ENCODE measurements around the gene FRYL. TPM values are rescaled to one million over a fixed set of nuclear protein-coding genes. Genes with fewer than 3 reads are reported as not detected.

FRYL gene
- total RNA-seq, 1 experiment from 2014 or later, result 29.9 TPM

- Histone ChIP-seq H3K4me3 (ENCODE audit: low read length) (no peak overlapping the region), H3K9me2 (replicated peaks; ENCODE audit: low read length) (no peaks in the 10 kb centered on the region), H3K9ac (ENCODE audit: low read length) (no peak overlapping the region), H3K4me1 (ENCODE audit: insufficient read depth, low read length) (peaks cover 20% of the 10 kb centered on the region), H4K20me1 (ENCODE audit: low read length) (no peaks in the 10 kb centered on the region), H2AFZ (ENCODE audit: low read length) (no peak overlapping the region), H3K36me3 (ENCODE audit: low read depth, low read length) (no peaks in the 10 kb centered on the region), H3K27ac (ENCODE audit: low read length) (no peak overlapping the region), H3K79me2 (ENCODE audit: low read length) (0 out of 2 replicates have a peak, but pooled peaks cover 10% of the 10 kb centered on the region), H3K9me3 (ENCODE audit: low read length) (no peaks in the 10 kb centered on the region), H3K27me3 (ENCODE audit: low read length) (no peaks in the 10 kb centered on the region), H3K4me2 (ENCODE audit: low read length) (no peak overlapping the region), H3F3A (ENCODE audit: low read length, unreplicated experiment) (no peaks in the 10 kb centered on the region)
- DNase-seq, result no peak
- no peak for ATAC-seq
- intact Hi-C loops (cut with micrococcal nuclease), result no loop called here
- ChIA-PET CTCF (no interaction called here), POLR2A (ENCODE audit: unreplicated experiment) (no interaction called here)
- no peak for TF ChIP-seq CTCF (conservative IDR thresholded peaks at IDR 0.05; ENCODE audit: low read depth, low read length)
- BruUV-seq (replicated peaks), result TSS peak; percentile 10
Observed at GRCh38 chr4:48633657-48634056, 146.4 kb downstream of the FRYL start.

- no peak overlapping the region for H2AFZ ChIP-seq (ENCODE audit: low read length)
- ChIA-PET POLR2A (ENCODE audit: unreplicated experiment) (no interaction called here), CTCF (no interaction called here)
- no peaks in the 10 kb centered on the region for H3K9me2 ChIP-seq (replicated peaks; ENCODE audit: low read length)
- intact Hi-C loops (cut with micrococcal nuclease), result no loop called here
- no peaks in the 10 kb centered on the region for H3F3A ChIP-seq (ENCODE audit: low read length, unreplicated experiment)
- no peaks in the 10 kb centered on the region for H3K4me1 ChIP-seq (ENCODE audit: insufficient read depth, low read length)
- H3K36me3 ChIP-seq (ENCODE audit: low read depth, low read length), result no peaks in the 10 kb centered on the region
- no peaks in the 10 kb centered on the region for H3K9me3 ChIP-seq (ENCODE audit: low read length)
- no peak overlapping the region for H3K9ac ChIP-seq (ENCODE audit: low read length)
- BruUV-seq (replicated peaks), result no TSS peak
- ATAC-seq (no peak), DNase-seq (no peak)
- H3K27me3 ChIP-seq (ENCODE audit: low read length), result no peaks in the 10 kb centered on the region
- H3K79me2 ChIP-seq (ENCODE audit: low read length), result no peaks in the 10 kb centered on the region
- TF ChIP-seq EZH2phosphoT487 (IDR thresholded peaks at IDR 0.05; ENCODE audit: borderline replicate concordance, low read length), result no peak
- TF ChIP-seq EZH2 (IDR thresholded peaks at IDR 0.05; ENCODE audit: low read length, unreplicated experiment), result no peak
- no peak for TF ChIP-seq CTCF (conservative IDR thresholded peaks at IDR 0.05; ENCODE audit: low read depth, low read length)
- H4K20me1 ChIP-seq (ENCODE audit: low read length), result no peaks in the 10 kb centered on the region
- H3K4me2 ChIP-seq (ENCODE audit: low read length), result no peak overlapping the region
- no peak overlapping the region for H3K27ac ChIP-seq (ENCODE audit: low read length)
- no peak overlapping the region for H3K4me3 ChIP-seq (ENCODE audit: low read length)
Observed at GRCh38 chr4:48629458-48629857, 150.6 kb downstream of the FRYL start.

GRCh38 chr4:48623182-48623780 is 156.8 kb downstream of the FRYL start:
- POLR2A ChIA-PET (ENCODE audit: unreplicated experiment), result no interaction called here
- CTCF ChIA-PET, result no interaction called here
- Histone ChIP-seq H3F3A (ENCODE audit: low read length, unreplicated experiment) (no peaks in the 10 kb centered on the region), H3K27me3 (ENCODE audit: low read length) (no peaks in the 10 kb centered on the region), H3K9me2 (replicated peaks; ENCODE audit: low read length) (no peaks in the 10 kb centered on the region), H3K27ac (ENCODE audit: low read length) (no peak overlapping the region), H3K36me3 (ENCODE audit: low read depth, low read length) (no peaks in the 10 kb centered on the region; the same call in 1 of the 2 replicates), H3K4me3 (ENCODE audit: low read length) (no peak overlapping the region), H3K9me3 (ENCODE audit: low read length) (no peaks in the 10 kb centered on the region), H3K9ac (ENCODE audit: low read length) (no peak overlapping the region), H2AFZ (ENCODE audit: low read length) (no peak overlapping the region), H4K20me1 (ENCODE audit: low read length) (no peaks in the 10 kb centered on the region), H3K4me2 (ENCODE audit: low read length) (no peak overlapping the region), H3K79me2 (ENCODE audit: low read length) (no peaks in the 10 kb centered on the region), H3K4me1 (ENCODE audit: insufficient read depth, low read length) (no peaks in the 10 kb centered on the region)
- DNase-seq (no peak), ATAC-seq (no peak)
- no peak for TF ChIP-seq EZH2phosphoT487 (IDR thresholded peaks at IDR 0.05; ENCODE audit: borderline replicate concordance, low read length)
- no peak for TF ChIP-seq EZH2 (IDR thresholded peaks at IDR 0.05; ENCODE audit: low read length, unreplicated experiment)
- no peak for TF ChIP-seq CTCF (conservative IDR thresholded peaks at IDR 0.05; ENCODE audit: low read depth, low read length)
- intact Hi-C loops (cut with micrococcal nuclease), result no loop called here
- no TSS peak for BruUV-seq (replicated peaks)

Measured in PC-3 (cell line).